Measurements from ENCODE around the gene GPR150.
"Not testable (repeated sequence)": the region's sequence is repeated elsewhere in the genome, so short reads cannot be mapped to it uniquely, and the experiment has no call there.

GPR150 gene

DNA sequence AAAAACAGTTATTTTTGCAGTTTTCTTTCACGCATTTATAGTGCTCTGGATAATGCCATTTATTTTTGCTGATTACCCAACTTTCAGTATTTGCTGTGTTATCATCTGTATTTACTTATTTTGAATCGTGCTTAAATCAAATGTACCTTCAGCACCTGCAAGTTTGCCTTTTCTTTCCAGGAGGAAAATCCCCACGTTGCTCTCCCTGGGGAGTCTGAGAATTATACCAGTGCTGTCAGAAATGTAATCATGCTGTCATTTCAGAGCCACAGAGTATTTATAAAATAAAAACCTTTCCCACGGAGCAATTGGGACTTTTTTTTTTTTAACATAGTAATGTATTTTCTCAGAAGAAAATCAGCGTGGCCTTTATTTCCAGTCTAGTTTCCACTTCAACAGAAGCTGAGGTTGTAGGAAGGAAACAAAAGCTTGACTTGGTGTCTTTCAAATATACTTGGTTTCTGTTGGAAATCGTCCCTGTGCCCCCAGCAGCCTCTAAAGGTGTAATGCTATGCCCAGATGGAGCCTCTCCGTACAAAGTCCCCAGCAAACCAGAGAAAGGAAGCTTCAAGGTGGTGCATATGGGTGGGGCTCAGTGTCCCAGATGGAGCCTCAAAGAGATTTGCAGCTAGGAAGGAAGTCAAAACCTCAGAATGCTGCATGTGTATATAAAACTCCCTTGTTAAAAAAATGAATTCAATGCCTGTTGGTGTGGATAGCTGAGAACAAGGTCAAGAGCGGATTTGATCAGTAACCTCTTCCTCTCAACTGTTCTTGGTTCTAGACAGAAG, 2.1 kb downstream of the GPR150 start:
- in situ Hi-C loops (cut with MboI; ENCODE audit: low sequenced_read_pairs) = no loop called here

DNA sequence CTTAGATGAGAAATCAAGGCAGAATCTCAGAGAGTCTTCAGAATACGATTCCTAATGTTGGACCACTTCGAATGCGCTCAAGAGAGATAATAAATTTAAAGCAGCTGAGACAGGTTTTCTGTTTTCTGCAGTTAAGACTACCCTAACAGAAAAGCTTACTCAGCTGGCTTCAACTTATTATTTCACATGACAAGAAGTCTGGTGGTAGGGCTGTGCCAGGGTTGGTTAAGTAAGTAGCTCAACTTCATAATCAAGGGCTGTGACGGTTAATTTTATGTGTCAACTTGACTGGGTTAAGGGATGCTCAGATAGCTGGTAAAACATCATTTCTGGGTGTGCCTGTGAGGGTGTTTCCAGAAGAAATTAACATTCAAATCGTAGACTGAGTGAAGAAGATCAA, 3.8 kb downstream of the GPR150 start:
- in situ Hi-C loops (cut with MboI; ENCODE audit: low sequenced_read_pairs) = no loop called here

DNA sequence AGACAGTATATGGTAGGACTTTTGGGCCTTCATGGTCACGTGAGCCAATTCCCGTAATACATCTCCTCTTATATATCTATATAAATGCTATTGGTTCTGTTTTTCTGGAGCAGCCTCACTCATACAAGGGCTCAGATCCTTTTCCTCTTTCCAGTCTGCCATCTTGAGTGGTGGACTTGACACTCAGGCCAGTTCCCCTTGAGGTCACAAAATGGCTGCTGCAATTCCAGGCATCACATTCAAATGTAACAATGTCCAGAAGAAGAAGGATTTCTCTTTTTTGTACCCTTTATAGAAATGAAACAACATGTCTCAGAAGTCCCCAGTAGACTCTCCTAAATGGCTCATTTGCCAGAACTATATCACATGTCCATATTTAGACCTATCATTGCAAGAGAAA, 4.5 kb downstream of the GPR150 start:
- in situ Hi-C loops (cut with MboI; ENCODE audit: low sequenced_read_pairs) = no loop called here

- in situ Hi-C loops (cut with MboI; ENCODE audit: low sequenced_read_pairs) = no loop called here
Measured at GRCh38 chr5:95626701-95627100, 6.8 kb downstream of the GPR150 start.

DNA sequence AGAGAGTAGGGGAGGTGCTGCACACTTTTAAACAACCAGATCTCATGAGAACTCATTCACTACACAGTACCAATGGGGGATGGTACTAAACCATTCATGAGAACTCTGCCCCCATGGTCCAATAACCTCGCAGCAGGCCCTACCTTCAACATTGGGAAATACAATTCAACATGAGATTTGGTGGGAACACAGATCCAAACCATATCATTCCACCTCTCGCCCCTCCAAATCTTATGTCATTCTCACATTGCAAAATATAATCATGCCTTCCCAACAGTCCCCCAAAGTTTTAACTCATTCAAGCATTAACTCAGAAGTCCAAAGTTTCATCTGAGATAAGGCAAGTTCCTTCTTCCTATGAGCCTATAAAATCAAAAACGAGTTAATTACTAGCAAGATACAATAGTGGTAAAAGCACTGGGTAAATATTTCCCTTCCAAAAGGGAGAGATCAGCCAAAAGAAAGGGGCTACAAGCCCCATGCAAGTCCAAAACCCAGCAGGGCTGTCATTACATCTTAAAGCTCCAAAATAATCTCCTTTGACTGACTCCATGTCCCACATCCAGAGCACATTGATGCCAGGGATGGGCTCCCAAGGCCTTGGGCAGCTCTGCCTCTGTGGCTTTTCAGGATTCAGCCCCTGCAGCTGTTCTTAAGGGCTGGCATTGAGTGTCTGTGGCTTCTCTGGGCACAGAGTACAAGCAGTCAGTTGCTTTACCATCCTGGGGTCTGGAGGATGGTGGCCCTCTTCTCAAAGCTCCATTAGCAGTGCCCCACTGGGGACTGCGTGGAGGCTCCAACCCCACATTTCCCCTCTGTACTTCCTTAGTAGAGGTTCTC, 8.3 kb downstream of the GPR150 start:
- in situ Hi-C loops (cut with MboI; ENCODE audit: low sequenced_read_pairs) = no loop called here

DNA sequence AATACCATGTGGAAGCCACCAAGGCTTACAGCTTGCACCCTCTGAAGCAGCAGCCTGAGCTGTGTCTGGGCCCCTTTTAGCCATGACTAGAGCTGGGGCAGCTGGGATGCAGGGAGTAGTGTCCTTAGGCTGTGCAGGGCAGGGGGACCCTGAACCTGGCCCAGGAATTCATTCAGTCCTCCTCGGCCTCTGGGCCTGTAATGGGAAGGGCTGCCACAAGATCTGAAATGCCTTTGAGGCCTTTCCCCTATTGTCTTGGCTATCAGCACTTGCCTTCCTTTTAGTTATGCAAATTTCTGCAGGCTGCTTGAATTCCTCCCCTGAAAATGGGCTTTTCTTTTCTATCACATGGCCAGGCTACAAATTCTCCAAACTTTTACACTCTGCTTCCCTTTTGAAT, 9.0 kb downstream of the GPR150 start:
- in situ Hi-C loops (cut with MboI; ENCODE audit: low sequenced_read_pairs) = no loop called here

DNA sequence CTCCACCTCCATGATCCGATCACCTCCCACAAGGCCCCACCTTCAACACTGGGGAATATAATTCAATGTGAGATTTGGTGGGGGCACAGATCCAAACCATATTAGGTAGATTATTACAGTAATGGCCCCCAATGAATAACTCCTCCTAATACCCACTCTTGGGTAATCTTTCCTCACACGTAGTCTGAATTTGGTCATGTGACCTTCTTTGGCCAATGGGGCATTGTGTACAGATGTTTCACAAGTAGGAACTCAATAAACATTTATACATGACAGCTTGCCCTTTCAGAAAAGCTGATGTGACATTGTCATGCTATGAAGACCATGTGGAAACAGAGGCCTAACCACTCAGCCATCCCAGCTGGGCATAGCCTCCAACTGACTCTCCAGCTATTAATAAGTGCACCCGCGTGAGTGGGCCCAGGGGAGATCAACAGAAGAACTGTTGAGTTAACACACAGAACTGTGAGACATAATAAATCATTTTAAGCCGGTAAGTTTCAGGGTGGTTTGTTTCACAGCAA, 10.6 kb downstream of the GPR150 start:
- in situ Hi-C loops (cut with MboI; ENCODE audit: low sequenced_read_pairs) = no loop called here

- in situ Hi-C loops (cut with MboI; ENCODE audit: low sequenced_read_pairs) = no loop called here
Measured at GRCh38 chr5:95631255-95631958, 11.5 kb downstream of the GPR150 start.

- in situ Hi-C loops (cut with MboI; ENCODE audit: low sequenced_read_pairs) = no loop called here
Measured at GRCh38 chr5:95631991-95632675, 12.2 kb downstream of the GPR150 start.

DNA sequence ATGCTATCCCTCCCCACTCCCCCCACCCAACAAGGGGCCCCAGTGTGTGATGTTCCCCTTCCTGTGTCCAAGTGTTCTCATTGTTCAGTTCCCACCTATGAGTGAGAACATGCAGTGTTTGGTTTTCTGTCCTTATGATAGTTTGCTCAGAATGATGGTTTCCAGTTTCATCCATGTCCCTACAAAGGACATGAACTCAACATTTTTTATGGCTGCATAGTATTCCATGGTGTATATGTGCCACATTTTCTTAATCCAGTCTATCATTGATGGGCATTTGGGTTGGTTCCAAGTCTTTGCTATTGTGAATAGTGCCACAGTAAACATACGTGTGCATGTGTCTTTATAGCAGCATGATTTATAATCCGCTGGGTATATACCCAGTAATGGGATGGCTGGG, 13.1 kb downstream of the GPR150 start:
- in situ Hi-C loops (cut with MboI; ENCODE audit: low sequenced_read_pairs) = not testable (repeated sequence)

DNA sequence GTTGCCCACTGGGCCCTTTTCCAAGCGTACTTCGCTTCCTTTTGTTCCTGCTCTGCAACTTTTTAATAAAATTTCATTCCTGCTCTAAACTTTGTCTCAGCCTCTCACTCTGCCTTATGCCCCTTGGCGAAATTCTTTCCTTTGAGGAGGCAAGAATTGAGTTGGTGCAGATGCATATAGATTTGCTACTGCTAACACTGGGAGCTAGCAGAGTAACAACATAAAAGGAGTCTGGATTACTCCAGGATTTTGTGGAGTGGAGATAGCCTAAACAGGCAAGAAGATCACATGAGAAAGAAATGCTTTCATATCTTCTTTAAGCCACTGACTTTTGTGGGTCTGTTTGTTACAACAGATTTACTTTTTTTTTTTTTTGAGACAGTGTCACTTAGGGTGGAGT, 13.8 kb downstream of the GPR150 start:
- in situ Hi-C loops (cut with MboI; ENCODE audit: low sequenced_read_pairs) = no loop called here

GRCh38 chr5:95634081-95634480, 14.2 kb downstream of the GPR150 start:
- in situ Hi-C loops (cut with MboI; ENCODE audit: low sequenced_read_pairs) = no loop called here

DNA sequence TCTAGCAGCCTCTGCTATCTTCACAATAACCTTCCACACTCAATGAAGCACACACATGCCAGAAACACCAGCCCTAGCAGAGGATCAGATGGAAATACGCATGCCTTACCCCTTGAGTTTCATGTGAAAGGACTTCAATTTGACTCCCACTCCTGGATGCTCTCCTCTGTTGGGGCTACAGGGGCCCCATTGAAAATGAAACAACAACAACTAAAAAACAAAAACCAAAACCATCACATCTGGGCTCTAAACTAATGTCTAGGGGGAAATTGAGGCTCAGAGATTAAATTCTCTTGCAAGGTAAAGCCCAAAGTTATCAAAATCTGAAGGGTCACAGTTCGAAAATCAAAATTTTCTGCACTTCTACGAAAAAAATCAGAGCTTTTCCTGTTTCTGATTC, 18.7 kb downstream of the GPR150 start:
- in situ Hi-C loops (cut with MboI; ENCODE audit: low sequenced_read_pairs) = no loop called here

- in situ Hi-C loops (cut with MboI; ENCODE audit: low sequenced_read_pairs) = no loop called here
Measured at GRCh38 chr5:95641741-95642220, 21.9 kb downstream of the GPR150 start.

DNA sequence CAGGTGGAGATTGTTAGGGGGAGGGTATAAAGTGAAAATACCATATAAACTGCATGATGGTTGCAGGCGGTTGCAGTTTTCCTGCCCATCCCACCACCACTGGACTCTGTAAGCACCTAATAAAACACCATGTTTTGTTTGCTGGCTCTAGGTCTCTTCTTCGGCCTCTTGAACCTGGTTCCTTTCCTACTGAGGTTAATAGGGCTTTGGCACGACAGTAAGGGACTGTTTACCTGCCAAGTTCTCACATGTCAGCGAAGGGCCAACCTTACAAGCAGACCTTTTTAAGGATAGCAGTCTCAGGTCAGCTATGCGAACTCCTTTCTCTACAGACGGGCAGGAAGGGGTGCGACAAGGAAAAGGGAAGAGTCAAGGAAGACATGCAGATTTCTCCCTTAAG, 23.3 kb downstream of the GPR150 start:
- in situ Hi-C loops (cut with MboI; ENCODE audit: low sequenced_read_pairs) = no loop called here

DNA sequence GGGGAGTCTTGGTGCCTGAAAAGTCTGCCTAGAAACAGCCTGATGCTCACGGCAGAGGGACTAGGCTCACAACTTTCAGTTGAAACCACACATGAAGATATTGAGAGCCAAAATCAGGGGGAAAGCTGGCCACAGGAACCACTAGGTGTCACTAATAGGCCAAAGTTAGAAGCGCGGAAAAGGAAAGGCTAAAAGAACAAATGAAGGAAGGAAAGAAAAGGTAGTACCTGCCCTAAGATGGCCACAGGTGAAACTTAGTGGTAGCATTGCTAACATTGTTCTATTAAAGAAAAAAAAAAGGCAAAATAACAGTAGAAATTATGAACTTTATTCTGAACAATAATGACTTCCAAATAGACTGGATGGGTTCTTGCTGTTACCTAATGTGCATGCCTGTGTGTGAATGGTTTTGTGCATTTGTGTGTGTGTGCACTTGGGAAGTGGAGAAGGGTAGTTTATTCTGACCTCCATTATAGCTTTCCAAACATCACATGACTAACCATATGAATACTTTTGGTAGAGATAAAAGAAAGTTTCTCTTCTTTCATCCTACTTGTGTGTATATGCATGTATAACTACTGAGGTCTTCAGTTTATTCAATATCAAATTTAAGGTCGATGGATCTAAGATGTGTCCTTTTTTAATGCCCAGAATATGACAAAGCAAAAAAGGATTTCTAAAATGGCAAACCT, 24.6 kb downstream of the GPR150 start:
- in situ Hi-C loops (cut with MboI; ENCODE audit: low sequenced_read_pairs) = no loop called here

DNA sequence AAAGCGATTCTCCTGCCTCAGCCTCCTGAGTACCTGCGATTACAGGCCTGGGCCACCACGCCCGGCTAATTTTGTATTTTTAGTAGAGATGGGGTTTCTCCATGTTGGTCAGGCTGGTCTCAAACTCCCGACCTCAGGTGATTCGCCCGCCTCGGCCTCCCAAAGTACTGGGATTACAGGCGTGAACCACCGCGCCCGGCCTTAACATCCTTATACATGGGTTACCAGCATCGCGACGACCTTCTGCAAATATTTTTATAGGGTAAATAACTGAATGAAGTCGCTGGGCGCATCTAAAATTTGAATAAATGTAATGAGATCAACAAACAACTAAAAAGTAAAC, 26.3 kb downstream of the GPR150 start:
- in situ Hi-C loops (cut with MboI; ENCODE audit: low sequenced_read_pairs) = not testable (repeated sequence)

GRCh38 chr5:95646569-95647431, 26.9 kb downstream of the GPR150 start, which contains the start of gene RFESD:
Gene RFESD (plus strand): TSS chr5:95646777. CDS start chr5:95652272, 5,495 bp downstream.
- in situ Hi-C loops (cut with MboI; ENCODE audit: low sequenced_read_pairs) = no loop called here

Data from HL-60/S4 treated with retinoic acid at 250 ng/mL for 4 days and 3 days (cell line).